ENCODE measurements around the gene CYP8B1.

The CYP8B1 gene

GRCh38 chr3:42875325-42876151 is at the start of gene CYP8B1:
CYP8B1 (minus strand) TSS chr3:42875879; CDS start chr3:42875816, 63 bp downstream.
- no peak within 1 kb of the TSS for H3K4me3 ChIP-seq (ENCODE audit: low read depth, low read length)
- no peak for TF ChIP-seq CTCF (IDR thresholded peaks at IDR 0.05; ENCODE audit: insufficient read depth, low read depth, low read length, missing control alignments)
- no peak for DNase-seq (ENCODE audit: low read depth)

GRCh38 chr3:42923606-42924005 is 47.9 kb upstream of the CYP8B1 start:
- no peak overlapping the region for H3K4me3 ChIP-seq (ENCODE audit: low read depth, low read length)
- no peak for TF ChIP-seq CTCF (IDR thresholded peaks at IDR 0.05; ENCODE audit: insufficient read depth, low read depth, low read length, missing control alignments)
- no peak for DNase-seq (ENCODE audit: low read depth)

GRCh38 chr3:42914771-42915515 is 39.3 kb upstream of the CYP8B1 start:
- DNase-seq (ENCODE audit: low read depth): no peak
- H3K4me3 ChIP-seq (ENCODE audit: low read depth, low read length): no peak overlapping the region
- no peak for TF ChIP-seq CTCF (IDR thresholded peaks at IDR 0.05; ENCODE audit: insufficient read depth, low read depth, low read length, missing control alignments)

GRCh38 chr3:42911551-42911950 is 35.9 kb upstream of the CYP8B1 start:
- no peak for TF ChIP-seq CTCF (IDR thresholded peaks at IDR 0.05; ENCODE audit: insufficient read depth, low read depth, low read length, missing control alignments)
- DNase-seq (ENCODE audit: low read depth): no peak
- no peak overlapping the region for H3K4me3 ChIP-seq (ENCODE audit: low read depth, low read length)

- no peak for TF ChIP-seq CTCF (IDR thresholded peaks at IDR 0.05; ENCODE audit: insufficient read depth, low read depth, low read length, missing control alignments)
- no peak overlapping the region for H3K4me3 ChIP-seq (ENCODE audit: low read depth, low read length)
- no peak for DNase-seq (ENCODE audit: low read depth)
Measured at GRCh38 chr3:42908675-42909074, 33.0 kb upstream of the CYP8B1 start.

GRCh38 chr3:42906848-42907183 is 31.1 kb upstream of the CYP8B1 start:
- H3K4me3 ChIP-seq (ENCODE audit: low read depth, low read length): no peak overlapping the region
- no peak for DNase-seq (ENCODE audit: low read depth)
- TF ChIP-seq CTCF (IDR thresholded peaks at IDR 0.05; ENCODE audit: insufficient read depth, low read depth, low read length, missing control alignments): no peak
